Mucosa of descending colon (tissue), 3 donors: ENCODE measurements around the gene BTC. TPM values are rescaled to one million over a fixed set of nuclear protein-coding genes. Genes with fewer than 3 reads are reported as not detected.

Experiments used
- ATAC-seq: fragments of 200-7000 bp; cut with Tn5 transposase; one replicate; pipeline ENCODE4 v1.9.1; 2020; ENCODE audit warnings: mild to moderate bottlenecking, moderate library complexity
- DNase-seq, 3 donors: peaks; one replicate each; pipeline ENCODE4 v3.0.0-alpha.2; 2020
- H3K36me3 ChIP-seq: fragments of 200-600 bp; one replicate; pipeline ENCODE4 v1.8.0; 2021; ENCODE audit warnings: low read depth, mild to moderate bottlenecking
- H3K4me1 ChIP-seq: fragments of 200-600 bp; one replicate; pipeline ENCODE4 v1.8.0; 2021; ENCODE audit warnings: low read depth, mild to moderate bottlenecking
- H3K4me3 ChIP-seq: fragments of 200-600 bp; one replicate; pipeline ENCODE4 v1.8.0; 2021; ENCODE audit warnings: mild to moderate bottlenecking
- H3K9me3 ChIP-seq: fragments of 200-600 bp; one replicate; pipeline ENCODE4 v1.8.0; 2021; ENCODE audit warnings: mild to moderate bottlenecking
- CTCF ChIP-seq: fragments of 200-600 bp; IDR thresholded peaks from one replicate; pipeline ENCODE4 v1.8.0; 2022; ENCODE audit warnings: antibody characterized with exemption, mild to moderate bottlenecking
- intact Hi-C, 2 donors: fragments of 100-400 bp; cut with DNase I in 1 of 2; cut with micrococcal nuclease in 1 of 2; formaldehyde crosslinking; loops; one replicate each; pipeline versions ENCODE4 v1.11.0 to v1.11.1; 2022; cut with DNase I, micrococcal nuclease
- total RNA-seq, 3 donors: library from RNA; stranded (reverse); fragmentation: NEBNext Ultra II Directional in 2 of 3; extraction: Animal tissue kit (Norgen Biotek cat#: 25700) in 2 of 3; gene quantifications; one replicate each; pipeline versions ENCODE4 v1.2.1 to v1.2.4, GENCODE V29; 2021 to 2023
- donor health status: DM: no; HTN: no; CAD: no; lungs with moderate emphysema.
- donor health status: DM: no; HTN: no; CAD: no.
- donor health status: DM: no; HTN: yes; CAD: no.

Gene BTC
- total RNA-seq, 3 donors from 2014 or later, result 5.6 to 20.6 (median 6.3) TPM

GRCh38 chr4:74796631-74797030, 2.3 kb upstream of the BTC start:
- ATAC-seq, result no peak
- Histone ChIP-seq H3K36me3 (no peaks in the 10 kb centered on the region), H3K4me1 (peaks cover 12% of the 10 kb centered on the region), H3K9me3 (no peaks in the 10 kb centered on the region), H3K4me3 (no peak overlapping the region)
- TF ChIP-seq CTCF, result no peak
- DNase-seq, result no peak
- intact Hi-C loops, result no loop called here

GRCh38 chr4:74793757-74794381, 454 bp downstream of the BTC start:
- peak; percentile 20 for TF ChIP-seq CTCF
- intact Hi-C loops, result no loop called here
- ATAC-seq, result peak; percentile 93
- no peaks in the 10 kb centered on the region for H3K9me3 ChIP-seq
- peak; percentile 77 to 86 (median 84) for DNase-seq
- peaks cover 12% of the 10 kb centered on the region for H3K4me1 ChIP-seq
- no peaks in the 10 kb centered on the region for H3K36me3 ChIP-seq
- H3K4me3 ChIP-seq, result peak overlapping the region; percentile 36

- Histone ChIP-seq H3K4me1 (peaks cover 12% of the 10 kb centered on the region), H3K9me3 (no peaks in the 10 kb centered on the region), H3K4me3 (no peak overlapping the region), H3K36me3 (no peaks in the 10 kb centered on the region)
- ATAC-seq (no peak), DNase-seq (no peak)
- no peak for TF ChIP-seq CTCF
- intact Hi-C loops, result no loop called here
These were observed 3.7 kb downstream of the BTC start for GRCh38 chr4:74790652-74791051.

GRCh38 chr4:74789518-74789917, 4.8 kb downstream of the BTC start:
- H3K4me3 ChIP-seq, result no peak overlapping the region
- H3K9me3 ChIP-seq, result no peaks in the 10 kb centered on the region
- H3K4me1 ChIP-seq, result peaks cover 12% of the 10 kb centered on the region
- DNase-seq (no peak), ATAC-seq (no peak)
- TF ChIP-seq CTCF, result no peak
- H3K36me3 ChIP-seq, result no peaks in the 10 kb centered on the region
- intact Hi-C loops, result no loop called here

- TF ChIP-seq CTCF, result no peak
- intact Hi-C loops, result no loop called here
- Histone ChIP-seq H3K9me3 (no peaks in the 10 kb centered on the region), H3K4me3 (no peak overlapping the region), H3K4me1 (no peaks in the 10 kb centered on the region), H3K36me3 (no peaks in the 10 kb centered on the region)
- ATAC-seq (no peak), DNase-seq (no peak)
These were observed 16.8 kb downstream of the BTC start for GRCh38 chr4:74777531-74777930.

GRCh38 chr4:74772783-74773182, 21.5 kb downstream of the BTC start:
- intact Hi-C loops, result no loop called here
- H3K4me1 ChIP-seq, result no peaks in the 10 kb centered on the region
- H3K36me3 ChIP-seq, result no peaks in the 10 kb centered on the region
- no peak for TF ChIP-seq CTCF
- no peaks in the 10 kb centered on the region for H3K9me3 ChIP-seq
- ATAC-seq (no peak), DNase-seq (no peak)
- no peak overlapping the region for H3K4me3 ChIP-seq
